Ishikawa (cell line): ENCODE measurements around the gene C9orf152.

Source experiments
- CEBPB ChIP-seq: IDR thresholded peaks from 2 replicates; pipeline ENCODE4 v1.6.1; 2012
- CREB1 ChIP-seq: IDR thresholded peaks from 2 replicates; pipeline ENCODE4 v1.6.1; 2012; ENCODE audit warnings: low read depth
- EP300 ChIP-seq: IDR thresholded peaks from 2 replicates; pipeline ENCODE4 v1.6.1; 2012; ENCODE audit warnings: borderline replicate concordance
- FOXM1 ChIP-seq: IDR thresholded peaks from 2 replicates; pipeline ENCODE4 v1.6.1; 2012; ENCODE audit warnings: low read depth, borderline replicate concordance
- RAD21 ChIP-seq: IDR thresholded peaks from 2 replicates; pipeline ENCODE4 v1.6.1; 2012; ENCODE audit warnings: low read depth
- REST ChIP-seq: IDR thresholded peaks from 2 replicates; pipeline ENCODE4 v1.6.1; 2012; ENCODE audit warnings: low read depth, mild to moderate bottlenecking
- TAF1 ChIP-seq: IDR thresholded peaks from 2 replicates; pipeline ENCODE4 v1.6.1; 2012; ENCODE audit warnings: low read depth, mild to moderate bottlenecking
- YY1 ChIP-seq: IDR thresholded peaks from 2 replicates; pipeline ENCODE4 v1.6.1; 2012; ENCODE audit warnings: low read depth
- TF ChIP-seq, protein P1 (sequence below): IDR thresholded peaks from 2 replicates; pipeline ENCODE4 v1.6.1; 2012

DNA sequence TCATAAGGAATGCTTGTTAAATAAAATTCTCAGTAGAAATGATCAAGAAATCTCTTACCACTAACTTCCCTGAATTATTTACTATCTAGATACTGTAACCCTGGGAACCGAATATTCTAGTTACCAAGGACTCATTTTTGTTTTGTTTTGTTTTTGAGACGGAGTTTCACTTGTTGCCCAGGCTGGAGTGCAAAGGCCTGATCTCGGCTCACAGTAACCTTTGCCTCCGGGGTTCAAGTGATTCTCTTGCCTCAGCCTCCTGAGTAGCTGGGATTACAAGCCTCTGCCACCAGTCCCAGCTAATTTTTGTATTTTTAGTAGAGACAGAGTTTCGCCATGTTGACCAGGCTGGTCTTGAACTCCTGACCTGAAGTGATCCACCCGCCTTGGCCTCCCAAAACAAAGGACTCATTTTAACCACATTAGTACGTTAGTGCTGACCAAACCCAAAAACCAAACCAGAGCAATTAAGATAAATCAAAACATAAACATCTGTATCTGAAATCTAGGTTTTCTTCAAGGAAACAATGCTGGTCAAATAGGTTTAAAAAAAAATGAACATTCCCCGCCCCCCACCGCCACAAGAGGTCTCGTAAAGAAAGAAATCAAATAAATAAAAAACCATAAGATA lies 44.7 kb upstream of the C9orf152 start:
- no peak for TF ChIP-seq TAF1
- TF ChIP-seq, protein P1, sequence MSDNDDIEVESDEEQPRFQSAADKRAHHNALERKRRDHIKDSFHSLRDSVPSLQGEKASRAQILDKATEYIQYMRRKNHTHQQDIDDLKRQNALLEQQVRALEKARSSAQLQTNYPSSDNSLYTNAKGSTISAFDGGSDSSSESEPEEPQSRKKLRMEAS, result no peak
- no peak for TF ChIP-seq REST
- no peak for TF ChIP-seq FOXM1
- no peak for TF ChIP-seq CEBPB
- no peak for TF ChIP-seq EP300
- no peak for TF ChIP-seq YY1
- no peak for TF ChIP-seq RAD21
- no peak for TF ChIP-seq CREB1
